Activated naive CD4-positive, alpha-beta T cell treated with anti-CD3 and anti-CD28 coated beads, Interleukin-2, amount 10 ng/mL, durations not matched to agents 5 hours and 36 hours (primary cell): ENCODE measurements around the gene WIZ. TPM values are rescaled to one million over a fixed set of nuclear protein-coding genes. Genes with fewer than 3 reads are reported as not detected.

Experiments
- microRNA-seq: library from miRNA; unstranded; fragments of <30 nt; microRNA quantifications from one replicate; pipeline ENCODE4 v1.2.0, GENCODE V29; 2022; ENCODE audit warnings: borderline microRNAs expressed, borderline replicate concordance
- total RNA-seq, 2 experiments: library from RNA; stranded (reverse); gene quantifications; one replicate each; pipeline ENCODE4 v1.2.3, GENCODE V29; 2021

Gene WIZ, protein sequence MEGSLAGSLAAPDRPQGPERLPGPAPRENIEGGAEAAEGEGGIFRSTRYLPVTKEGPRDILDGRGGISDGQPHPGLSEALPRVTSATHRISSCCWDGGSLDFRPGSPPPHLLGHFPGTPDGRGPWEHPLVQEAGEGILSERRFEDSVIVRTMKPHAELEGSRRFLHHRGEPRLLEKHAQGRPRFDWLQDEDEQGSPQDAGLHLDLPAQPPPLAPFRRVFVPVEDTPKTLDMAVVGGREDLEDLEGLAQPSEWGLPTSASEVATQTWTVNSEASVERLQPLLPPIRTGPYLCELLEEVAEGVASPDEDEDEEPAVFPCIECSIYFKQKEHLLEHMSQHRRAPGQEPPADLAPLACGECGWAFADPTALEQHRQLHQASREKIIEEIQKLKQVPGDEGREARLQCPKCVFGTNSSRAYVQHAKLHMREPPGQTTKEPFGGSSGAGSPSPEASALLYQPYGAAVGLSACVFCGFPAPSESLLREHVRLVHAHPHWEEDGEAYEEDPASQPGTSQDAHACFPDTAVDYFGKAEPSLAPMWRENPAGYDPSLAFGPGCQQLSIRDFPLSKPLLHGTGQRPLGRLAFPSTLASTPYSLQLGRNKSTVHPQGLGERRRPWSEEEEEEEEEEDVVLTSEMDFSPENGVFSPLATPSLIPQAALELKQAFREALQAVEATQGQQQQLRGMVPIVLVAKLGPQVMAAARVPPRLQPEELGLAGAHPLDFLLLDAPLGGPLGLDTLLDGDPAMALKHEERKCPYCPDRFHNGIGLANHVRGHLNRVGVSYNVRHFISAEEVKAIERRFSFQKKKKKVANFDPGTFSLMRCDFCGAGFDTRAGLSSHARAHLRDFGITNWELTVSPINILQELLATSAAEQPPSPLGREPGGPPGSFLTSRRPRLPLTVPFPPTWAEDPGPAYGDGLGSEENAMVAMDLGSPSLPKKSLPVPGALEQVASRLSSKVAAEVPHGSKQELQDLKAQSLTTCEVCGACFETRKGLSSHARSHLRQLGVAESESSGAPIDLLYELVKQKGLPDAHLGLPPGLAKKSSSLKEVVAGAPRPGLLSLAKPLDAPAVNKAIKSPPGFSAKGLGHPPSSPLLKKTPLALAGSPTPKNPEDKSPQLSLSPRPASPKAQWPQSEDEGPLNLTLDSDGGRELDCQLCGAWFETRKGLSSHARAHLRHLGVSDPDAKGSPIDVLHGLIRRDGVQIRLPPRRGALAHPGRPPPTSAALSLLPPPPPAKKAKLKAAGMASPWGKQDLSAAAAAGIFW (N-terminal part only)
- 10 to 100 TPM; 27.1 to 29.8 TPM for total RNA-seq

DNA sequence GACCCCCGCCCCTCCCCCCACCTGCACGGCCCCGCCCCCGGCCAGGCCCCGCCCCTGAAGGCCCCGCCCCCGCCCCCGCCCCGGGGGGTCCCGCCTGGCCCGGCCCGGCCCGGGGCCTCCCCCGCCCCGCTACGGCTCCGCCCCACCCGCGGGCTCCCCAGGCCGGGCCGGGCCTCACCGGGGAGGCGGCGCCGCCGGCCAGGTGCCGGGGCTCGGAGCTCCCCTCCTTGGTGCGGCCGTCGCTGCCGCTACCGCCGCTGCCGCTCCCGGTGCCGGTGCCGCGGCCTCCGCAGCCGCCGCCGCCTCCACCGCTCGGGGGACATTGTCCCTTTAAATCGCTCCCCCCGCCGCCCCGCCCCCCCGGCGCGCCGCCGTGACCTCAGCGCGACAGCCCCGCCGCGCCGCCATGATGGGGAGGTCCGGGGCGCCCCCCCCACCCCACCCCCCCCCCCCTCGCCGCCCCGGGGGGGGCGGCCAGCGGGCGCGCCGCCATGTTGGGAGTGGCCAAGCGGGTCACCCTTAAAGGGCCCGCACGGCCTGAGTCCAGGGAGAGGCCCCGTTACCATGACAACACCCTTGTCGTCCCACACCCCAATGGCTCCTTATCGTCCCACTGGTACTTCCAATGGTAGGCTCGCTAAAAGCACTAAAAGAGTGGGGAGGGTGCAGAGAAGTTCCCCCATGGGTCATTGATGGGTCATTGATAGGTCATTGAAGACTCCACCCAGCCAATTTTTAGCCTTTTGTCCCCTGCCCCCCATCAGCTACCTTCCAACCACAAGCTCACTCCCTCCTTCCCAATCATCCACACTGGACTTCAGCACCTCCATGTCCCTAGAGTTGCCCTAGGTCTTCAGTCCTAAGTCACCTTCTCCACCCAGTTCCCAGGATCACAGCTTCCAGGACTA, at the start of gene WIZ:
TSS of gene WIZ (minus strand) at position 337 of the 908 bp plus-strand sequence. CDS start 1,649 bp downstream, outside the sequence.

DNA sequence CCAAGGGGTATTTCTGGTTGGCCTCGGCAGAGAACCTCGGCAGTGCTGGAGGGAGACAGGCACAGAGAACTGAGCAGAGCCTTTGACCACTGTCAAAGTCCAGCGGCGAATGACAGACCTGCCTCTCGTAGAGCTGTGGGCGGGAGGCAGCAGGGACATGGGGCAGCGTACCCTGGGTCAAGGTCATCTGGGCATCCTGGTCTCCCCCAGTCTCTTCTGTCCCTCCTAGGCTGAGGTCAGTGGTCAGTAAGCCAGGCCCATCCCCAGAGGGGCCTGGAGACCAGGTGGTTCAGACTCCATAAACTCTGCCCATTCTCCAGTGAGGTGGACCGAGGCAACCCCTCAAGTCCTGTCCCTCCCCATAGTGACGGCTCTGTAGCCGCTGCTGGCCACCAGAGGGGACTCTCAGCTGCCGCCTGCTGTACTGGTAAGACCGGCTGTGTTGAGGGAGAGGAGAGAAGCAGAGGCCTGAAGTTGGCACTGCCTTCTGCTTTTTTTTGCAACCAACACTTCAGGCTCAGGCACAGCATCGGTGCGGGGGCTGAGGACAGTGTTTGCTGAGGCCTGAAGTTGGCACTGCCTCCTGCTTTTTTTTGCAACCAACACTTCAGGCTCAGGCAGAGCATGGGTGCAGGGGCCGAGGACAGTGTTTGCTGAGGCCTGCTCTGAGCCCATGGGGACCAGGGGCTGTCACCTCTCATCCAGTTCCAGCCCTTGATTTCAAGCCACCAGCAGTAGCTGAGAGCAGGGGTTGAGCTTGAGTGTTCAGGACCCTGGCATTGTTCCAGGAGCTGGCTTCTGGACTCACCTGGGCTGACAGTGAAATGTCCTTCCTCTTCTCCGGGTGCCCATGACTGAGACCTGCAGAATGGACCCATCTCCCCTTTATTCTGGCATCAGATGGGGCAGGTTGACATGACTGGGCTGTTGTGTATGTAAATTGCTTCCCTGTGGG, 29.9 kb upstream of the WIZ start, which contains the start of gene PGLYRP2:
TSS of gene PGLYRP2 (minus strand) at position 111 of the 955 bp plus-strand sequence. CDS start 130 bp downstream, outside the sequence.

DNA sequence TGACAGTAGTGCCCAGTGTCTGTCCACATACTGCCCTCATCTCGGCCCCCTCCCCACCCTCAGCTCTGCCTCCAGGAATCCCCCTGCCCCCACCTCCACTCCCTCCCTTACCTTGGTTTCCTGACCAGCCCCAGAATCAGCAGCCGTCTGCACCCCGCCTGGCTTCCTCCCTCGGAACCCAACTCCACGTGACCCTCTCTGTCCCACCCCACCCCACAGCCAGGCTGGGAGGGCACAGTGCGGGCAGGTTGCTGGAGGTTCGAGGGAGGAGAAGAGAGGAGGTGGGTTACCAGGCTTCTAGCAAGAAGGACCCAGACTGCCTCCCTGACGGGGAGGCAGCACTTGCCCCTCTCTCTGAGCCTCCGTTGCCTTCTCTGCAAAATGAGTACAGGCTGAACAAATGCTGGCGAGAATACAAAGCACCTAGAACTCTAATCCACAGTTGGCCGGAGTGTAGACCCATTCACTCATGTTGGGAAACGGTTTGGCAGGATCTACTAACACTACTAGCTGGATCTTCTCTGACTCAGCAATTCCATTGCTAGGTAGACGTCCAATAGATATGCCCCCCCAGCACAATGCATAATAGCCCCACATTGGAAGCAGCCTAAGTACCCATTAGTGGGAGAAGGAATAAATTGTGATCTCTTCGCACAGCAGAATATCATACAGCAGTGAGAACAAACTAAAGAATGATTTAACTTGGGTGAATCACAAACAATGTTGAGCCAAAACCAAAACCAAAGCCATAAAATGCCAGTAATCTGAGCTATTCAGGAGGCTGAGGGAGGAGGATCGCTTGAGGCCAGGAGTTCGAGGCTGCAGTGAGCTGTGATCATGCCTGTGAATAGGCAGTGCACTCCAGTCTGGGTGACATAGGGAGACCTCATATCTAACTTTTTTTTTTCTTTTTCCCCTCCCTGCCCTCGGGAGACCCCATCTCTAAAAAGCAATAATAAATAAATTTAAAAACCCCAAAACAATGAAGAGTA, 14.9 kb upstream of the WIZ start, which contains the start of gene RASAL3:
TSS of gene RASAL3 (minus strand) at position 151 of the 992 bp plus-strand sequence. CDS start 186 bp downstream, outside the sequence.

DNA sequence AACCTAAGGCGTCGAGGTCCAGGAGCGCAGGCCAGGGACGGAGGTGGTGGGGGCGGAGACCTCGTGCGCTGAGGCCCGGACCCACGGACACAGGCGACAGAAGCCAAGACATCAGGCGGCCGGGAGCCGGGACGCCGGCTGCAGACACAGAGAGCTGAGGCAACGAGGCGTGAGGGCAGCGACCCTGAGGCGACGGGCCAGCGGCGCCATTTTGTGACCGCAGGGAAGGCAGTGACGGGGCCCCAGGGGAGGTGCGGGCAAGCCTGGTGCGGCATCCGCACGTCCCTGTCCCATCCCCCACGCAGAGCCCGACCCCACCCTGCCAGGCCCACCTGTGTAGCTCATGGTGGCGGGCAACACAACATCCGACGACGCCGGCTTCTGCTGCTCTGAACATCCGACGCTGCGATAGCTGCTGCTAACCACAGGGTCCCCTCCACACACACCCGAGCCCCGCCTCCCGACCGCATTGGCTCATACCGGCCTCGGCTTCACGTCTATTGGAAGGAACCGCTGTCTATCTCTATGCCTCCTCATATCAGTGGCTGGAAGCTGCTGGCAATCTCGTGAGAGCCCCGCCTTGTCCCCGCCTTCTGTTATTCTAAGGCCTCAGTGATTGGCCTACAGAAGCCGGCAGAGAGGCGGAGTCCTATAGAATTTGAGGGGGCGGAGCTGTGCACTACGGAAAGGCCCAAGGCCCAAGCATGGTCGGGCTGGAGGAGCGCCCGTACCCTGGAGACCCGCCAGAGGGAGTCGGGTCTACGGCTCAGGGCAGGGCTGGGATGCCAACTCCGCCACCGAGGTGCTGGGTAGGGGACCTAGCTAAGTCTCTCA, 31.0 kb downstream of the WIZ start, which contains the start of gene AKAP8L:
TSS of gene AKAP8L (minus strand) at position 410 of the 834 bp plus-strand sequence. CDS start at position 345, 65 bp downstream.

DNA sequence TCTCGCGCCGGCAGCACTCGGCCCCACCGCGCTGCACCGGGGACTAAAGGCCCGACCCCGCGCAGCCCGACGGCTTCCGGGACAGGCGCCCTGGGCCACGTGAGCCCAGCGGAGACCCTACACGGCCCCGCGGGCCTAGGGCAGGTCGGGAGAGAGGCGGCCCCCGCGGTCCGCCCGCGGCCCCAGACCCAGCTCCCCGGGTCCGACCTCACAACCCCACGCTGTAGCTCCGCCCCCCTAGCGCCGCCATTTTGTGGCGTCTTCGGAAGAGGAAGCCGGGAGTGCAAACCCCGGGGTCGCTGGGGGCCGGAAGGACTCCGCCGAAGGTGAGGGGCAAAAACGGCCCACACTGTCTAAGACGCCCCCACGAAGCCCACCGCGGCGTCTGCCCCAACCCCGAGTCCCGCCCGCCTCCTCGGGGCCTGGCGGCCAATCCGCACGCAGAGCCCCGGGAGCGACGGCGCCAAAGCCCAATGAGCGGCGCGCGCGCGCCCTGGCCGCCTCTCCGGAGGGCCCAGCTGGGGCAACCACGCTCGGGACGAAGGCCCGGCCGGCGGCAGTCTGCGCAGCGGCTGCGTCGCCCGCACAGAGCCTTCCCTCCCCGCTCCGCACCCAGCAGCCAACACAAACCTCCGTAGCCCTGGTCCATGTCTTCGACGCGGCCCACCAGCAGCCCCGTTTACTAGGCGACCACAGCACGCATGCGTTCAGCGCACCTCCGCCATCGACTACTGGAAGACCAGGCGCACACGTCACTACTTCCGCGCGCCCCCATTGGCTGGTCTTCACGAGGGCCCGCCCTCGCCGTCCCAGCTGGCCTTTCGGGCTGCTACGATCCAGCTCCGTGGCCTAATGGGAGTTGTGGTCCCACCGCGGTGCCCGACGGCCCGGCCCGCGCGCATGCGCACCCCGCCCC, 70.4 kb downstream of the WIZ start, which contains the start of gene AKAP8:
TSS of gene AKAP8 (minus strand) at position 705 of the 916 bp plus-strand sequence. CDS start at position 649, 56 bp downstream.

Small RNA genes within 50 kb of the gene (microRNA-seq; reads per million reads assigned to microRNA genes)
- not detected for gene MIR1470

Other genes with a start within 250 kb of the WIZ start
- gene NOTCH3, start 249.0 kb downstream of the WIZ start, total RNA-seq = under 1 TPM in 1 of 2 experiments, not detected in 1; 0.12 TPM
- gene EPHX3, start 217.5 kb downstream of the WIZ start, total RNA-seq = under 1 TPM in 1 of 2 experiments, not detected in 1; 0.19 TPM
- gene BRD4, start 117.4 kb downstream of the WIZ start, total RNA-seq = 100 to 1,000 TPM; 106 to 107 TPM
- 10 to 100 TPM; 51.3 to 53.5 TPM for gene AKAP8, start 70.2 kb downstream of the WIZ start, total RNA-seq
- gene AKAP8L, start 31.0 kb downstream of the WIZ start, total RNA-seq = 100 to 1,000 TPM in 1 of 2 experiments, 10 to 100 TPM in 1; 96.7 to 104 TPM
- 100 to 1,000 TPM; 127 to 130 TPM for gene RASAL3, start 14.6 kb upstream of the WIZ start, total RNA-seq
- not detected for gene PGLYRP2, start 29.5 kb upstream of the WIZ start, total RNA-seq
- under 1 TPM; 0.12 to 0.23 TPM for gene CYP4F22, start 58.6 kb upstream of the WIZ start, total RNA-seq
- not detected for gene CYP4F8, start 165.3 kb upstream of the WIZ start, total RNA-seq
- under 1 TPM in 1 of 2 experiments, not detected in 1; 0.03 TPM for gene CYP4F3, start 190.9 kb upstream of the WIZ start, total RNA-seq
- not detected for gene CYP4F12, start 223.1 kb upstream of the WIZ start, total RNA-seq